H9 (cell line): Measurements from ENCODE around the gene PSMD8. TPM values are rescaled to one million over a fixed set of nuclear protein-coding genes. Genes with fewer than 3 reads are reported as not detected.

Experiments
- DNase-seq: peaks from one replicate; pipeline ENCODE4 v3.0.0-alpha.2; 2017
- H2AFZ ChIP-seq: one replicate; pipeline ENCODE4 v1.6.1; 2013; ENCODE audit warnings: mild to moderate bottlenecking, low read length, control low read depth, moderate library complexity
- H2AK5ac ChIP-seq: 2 replicates; pipeline ENCODE4 v1.6.1; 2013; ENCODE audit warnings: low read length, control low read depth, mixed read lengths; ENCODE audit not compliant: insufficient read length
- H2BK120ac ChIP-seq: one replicate; pipeline ENCODE4 v1.6.1; 2013; ENCODE audit warnings: low read depth, mild to moderate bottlenecking, low read length, control low read depth, inconsistent platforms; ENCODE audit not compliant: poor library complexity, severe bottlenecking
- H2BK12ac ChIP-seq: 2 replicates; pipeline ENCODE4 v1.6.1; 2013; ENCODE audit warnings: low read length, control low read depth, mixed read lengths, low read depth; ENCODE audit not compliant: insufficient read length
- H2BK15ac ChIP-seq: 2 replicates; pipeline ENCODE4 v1.6.1; 2013; ENCODE audit warnings: low read depth, low read length, control low read depth
- H2BK20ac ChIP-seq: one replicate; pipeline ENCODE4 v1.6.1; 2013; ENCODE audit warnings: low read depth, mild to moderate bottlenecking, low read length, control low read depth, inconsistent platforms; ENCODE audit not compliant: poor library complexity, severe bottlenecking
- H2BK5ac ChIP-seq: 2 replicates; pipeline ENCODE4 v1.6.1; 2013; ENCODE audit warnings: low read length, control low read depth, mixed read lengths; ENCODE audit not compliant: insufficient read length
- H3K14ac ChIP-seq: 2 replicates; pipeline ENCODE4 v1.6.1; 2013; ENCODE audit warnings: low read length, control low read depth; ENCODE audit not compliant: insufficient read depth
- H3K18ac ChIP-seq: 2 replicates; pipeline ENCODE4 v1.6.1; 2013; ENCODE audit warnings: low read depth, mild to moderate bottlenecking, mixed read lengths, low read length, control low read depth; ENCODE audit not compliant: insufficient read length
- H3K23ac ChIP-seq: 2 replicates; pipeline ENCODE4 v1.6.1; 2013; ENCODE audit warnings: low read length, control low read depth, mixed read lengths, low read depth; ENCODE audit not compliant: insufficient read length
- H3K23me2 ChIP-seq: 2 replicates; pipeline ENCODE4 v1.6.1; 2013; ENCODE audit warnings: low read depth, mild to moderate bottlenecking, mixed read lengths, low read length, control low read depth; ENCODE audit not compliant: insufficient read length, poor library complexity, severe bottlenecking
- H3K27ac ChIP-seq: 2 replicates; pipeline ENCODE4 v1.5.1; 2013; ENCODE audit warnings: low read length, control low read depth, mixed read lengths, low read depth; ENCODE audit not compliant: insufficient read length
- H3K27me3 ChIP-seq: 2 replicates; pipeline ENCODE4 v1.6.1; 2013; ENCODE audit warnings: low read length, control low read depth, inconsistent platforms; ENCODE audit not compliant: insufficient read depth
- H3K4ac ChIP-seq: 2 replicates; pipeline ENCODE4 v1.6.1; 2013; ENCODE audit warnings: low read depth, mild to moderate bottlenecking, control low read depth, inconsistent platforms, low read length, moderate library complexity
- H3K4me1 ChIP-seq: 2 replicates; pipeline ENCODE4 v1.6.1; 2013; ENCODE audit warnings: low read length, control low read depth, inconsistent platforms; ENCODE audit not compliant: insufficient read depth
- H3K4me2 ChIP-seq: 2 replicates; pipeline ENCODE4 v1.6.1; 2013; ENCODE audit warnings: low read length, control low read depth, mixed read lengths; ENCODE audit not compliant: insufficient read length, insufficient read depth
- H3K56ac ChIP-seq: 2 replicates; pipeline ENCODE4 v1.6.1; 2013; ENCODE audit warnings: low read depth, mild to moderate bottlenecking, mixed read lengths, low read length, control low read depth; ENCODE audit not compliant: insufficient read length
- H3K79me1 ChIP-seq: 2 replicates; pipeline ENCODE4 v1.6.1; 2013; ENCODE audit warnings: low read depth, mild to moderate bottlenecking, moderate library complexity, low read length, control low read depth, inconsistent platforms; ENCODE audit not compliant: insufficient read depth, poor library complexity, severe bottlenecking
- H3K79me2 ChIP-seq: 2 replicates; pipeline ENCODE4 v1.6.1; 2013; ENCODE audit warnings: low read length, control low read depth, inconsistent platforms; ENCODE audit not compliant: insufficient read depth
- H3K9ac ChIP-seq: 2 replicates; pipeline ENCODE4 v1.6.1; 2013; ENCODE audit warnings: low read length, control low read depth, mixed read lengths; ENCODE audit not compliant: insufficient read length; ENCODE audit errors: extremely low read depth
- H3K9me3 ChIP-seq: one replicate; pipeline ENCODE4 v1.6.1; 2013; ENCODE audit warnings: low read depth, low read length, inconsistent platforms; ENCODE audit not compliant: control insufficient read depth
- H3T11ph ChIP-seq: one replicate; pipeline ENCODE4 v1.6.1; 2013; ENCODE audit warnings: mild to moderate bottlenecking, low read length, control low read depth, inconsistent platforms
- H4K20me1 ChIP-seq: one replicate; pipeline ENCODE4 v1.6.1; 2013; ENCODE audit not compliant: control insufficient read depth, insufficient read length, insufficient read depth
- H4K5ac ChIP-seq: 2 replicates; pipeline ENCODE4 v1.6.1; 2013; ENCODE audit warnings: low read depth, mild to moderate bottlenecking, mixed read lengths, low read length, control low read depth; ENCODE audit not compliant: insufficient read length
- H4K8ac ChIP-seq: replicated peaks from 2 replicates; pipeline ENCODE4 v1.6.1; 2013; ENCODE audit warnings: low read length, control low read depth, mixed read lengths, low read depth; ENCODE audit not compliant: insufficient read length
- H4K91ac ChIP-seq: 2 replicates; pipeline ENCODE4 v1.6.1; 2013; ENCODE audit warnings: low read depth, mild to moderate bottlenecking, moderate library complexity, mixed read lengths, low read length, control low read depth; ENCODE audit not compliant: insufficient read length
- H3K27ac Mint-ChIP-seq, 3 experiments: 2 replicates in 2 of 3; 3 replicates in 1 of 3; pipeline ENCODE4 v1.8.0; 2020 to 2021; ENCODE audit warnings: mixed read lengths in 3 of 3, mild to moderate bottlenecking in 1 of 3, moderate library complexity in 1 of 3
- H3K27me3 Mint-ChIP-seq: 2 replicates; pipeline ENCODE4 v1.8.0; 2021; ENCODE audit warnings: low read depth, mild to moderate bottlenecking, moderate library complexity, mixed read lengths
- H3K36me3 Mint-ChIP-seq, 3 experiments: 2 replicates in 2 of 3; 3 replicates in 1 of 3; pipeline ENCODE4 v1.8.0; 2020 to 2021; ENCODE audit warnings: low read depth in 3 of 3, mixed read lengths in 3 of 3; ENCODE audit not compliant: insufficient read depth in 1 of 3
- H3K4me1 Mint-ChIP-seq, 2 experiments: 2 replicates each; pipeline ENCODE4 v1.8.0; 2020; ENCODE audit warnings: mixed read lengths in 2 of 2
- H3K4me3 Mint-ChIP-seq, 2 experiments: 2 replicates in 1 of 2; 3 replicates in 1 of 2; pipeline ENCODE4 v1.8.0; 2020 to 2021; ENCODE audit warnings: mild to moderate bottlenecking in 2 of 2, mixed read lengths in 2 of 2, moderate library complexity in 1 of 2
- H3K9me3 Mint-ChIP-seq, 2 experiments: 2 replicates in 1 of 2; 3 replicates in 1 of 2; pipeline ENCODE4 v1.8.0; 2020; ENCODE audit warnings: mild to moderate bottlenecking in 2 of 2, mixed read lengths in 2 of 2, moderate library complexity in 1 of 2
- WGBS: extraction: QIAGEN DNeasy Blood & Tissue Kit; methylation state at CpG from one replicate; pipeline ENCODE4 v1.1.7; 2013; ENCODE audit warnings: missing lambda C conversion rate, low lambda C conversion rate, mixed read lengths; ENCODE audit not compliant: insufficient read length; ENCODE audit errors: extremely low coverage; 5-methylcytosine and 5-hydroxymethylcytosine counted together
- total RNA-seq: library from RNA; stranded (reverse); gene quantifications from 2 replicates; pipeline ENCODE4 v1.2.1, GENCODE V29; 2021
- TF ChIP-seq, protein P1 (sequence below): fragments of 200-600 bp; sonication (generic); conservative IDR thresholded peaks from 3 replicates; pipeline ENCODE4 v1.8.0; 2021; ENCODE audit warnings: antibody characterized with exemption, mild to moderate bottlenecking

The PSMD8 gene
- total RNA-seq, 1 experiment from 2014 or later = 189 TPM

GRCh38 chr19:38388349-38389100, 14.2 kb downstream of the PSMD8 start, which contains the start of gene SPRED3:
Gene SPRED3, plus strand, starts transcription at chr19:38388697. Its CDS starts 1,606 bp downstream, at chr19:38390303.
- Histone ChIP-seq H4K91ac (no peak within 1 kb of the TSS), H3K79me1 (no peaks in the 10 kb centered on the region), H2BK120ac (peak within 1 kb of the TSS; percentile 15), H2BK5ac (no peak within 1 kb of the TSS), H2BK20ac (no peak within 1 kb of the TSS), H3K4ac (no peak within 1 kb of the TSS), H3K27me3 (no peaks in the 10 kb centered on the region), H2AK5ac (no peak within 1 kb of the TSS), H3T11ph (no peak within 1 kb of the TSS), H2BK15ac (no peak within 1 kb of the TSS), H3K23me2 (peaks cover 35% of the 10 kb centered on the region), H3K9ac (peak within 1 kb of the TSS; percentile 63), H3K18ac (peak within 1 kb of the TSS; percentile 64), H3K56ac (no peak within 1 kb of the TSS), H3K27ac (no peak within 1 kb of the TSS), H4K5ac (no peak within 1 kb of the TSS), H3K4me2 (peak within 1 kb of the TSS; percentile 88), H2BK12ac (no peak within 1 kb of the TSS), H3K23ac (no peak within 1 kb of the TSS), H3K9me3 (no peaks in the 10 kb centered on the region), H3K14ac (peak within 1 kb of the TSS; percentile 77), H3K4me1 (no peaks in the 10 kb centered on the region; the same call in 1 of the 2 replicates), H3K79me2 (no peaks in the 10 kb centered on the region; the same call in 1 of the 2 replicates), H2AFZ (peak within 1 kb of the TSS; percentile 70), H4K8ac (no peak within 1 kb of the TSS), H4K20me1 (no peaks in the 10 kb centered on the region)
- H3K27ac Mint-ChIP-seq = peak within 1 kb of the TSS; percentile 85 to 97 (median 97)
- H3K36me3 Mint-ChIP-seq = peaks cover 16 to 34% (median 21%) of the 10 kb centered on the region in 3 experiments
- peaks cover 39 to 51% of the 10 kb centered on the region in 2 experiments for H3K4me1 Mint-ChIP-seq
- no peaks in the 10 kb centered on the region for H3K9me3 Mint-ChIP-seq
- H3K4me3 Mint-ChIP-seq = peak within 1 kb of the TSS; percentile 83 to 95
- TF ChIP-seq, protein P1, sequence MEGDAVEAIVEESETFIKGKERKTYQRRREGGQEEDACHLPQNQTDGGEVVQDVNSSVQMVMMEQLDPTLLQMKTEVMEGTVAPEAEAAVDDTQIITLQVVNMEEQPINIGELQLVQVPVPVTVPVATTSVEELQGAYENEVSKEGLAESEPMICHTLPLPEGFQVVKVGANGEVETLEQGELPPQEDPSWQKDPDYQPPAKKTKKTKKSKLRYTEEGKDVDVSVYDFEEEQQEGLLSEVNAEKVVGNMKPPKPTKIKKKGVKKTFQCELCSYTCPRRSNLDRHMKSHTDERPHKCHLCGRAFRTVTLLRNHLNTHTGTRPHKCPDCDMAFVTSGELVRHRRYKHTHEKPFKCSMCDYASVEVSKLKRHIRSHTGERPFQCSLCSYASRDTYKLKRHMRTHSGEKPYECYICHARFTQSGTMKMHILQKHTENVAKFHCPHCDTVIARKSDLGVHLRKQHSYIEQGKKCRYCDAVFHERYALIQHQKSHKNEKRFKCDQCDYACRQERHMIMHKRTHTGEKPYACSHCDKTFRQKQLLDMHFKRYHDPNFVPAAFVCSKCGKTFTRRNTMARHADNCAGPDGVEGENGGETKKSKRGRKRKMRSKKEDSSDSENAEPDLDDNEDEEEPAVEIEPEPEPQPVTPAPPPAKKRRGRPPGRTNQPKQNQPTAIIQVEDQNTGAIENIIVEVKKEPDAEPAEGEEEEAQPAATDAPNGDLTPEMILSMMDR = no peak
- no CpG with 5 or more reads among the region's 46 CpGs for WGBS
- no peak for DNase-seq
- H3K27me3 Mint-ChIP-seq = peaks cover 7% of the 10 kb centered on the region; the same call in 1 of the 2 replicates
